ENCODE data around the gene UBR7.
"Not testable (repeated sequence)": the region's sequence is repeated elsewhere in the genome, so short reads cannot be mapped to it uniquely, and the experiment has no call there.

The UBR7 gene

GRCh38 chr14:93231129-93231979 is 24.3 kb downstream of the UBR7 start:
- TF ChIP-seq ZFX (IDR thresholded peaks at IDR 0.05) (no peak), CTCF (conservative IDR thresholded peaks at IDR 0.05) (no peak)
- no peak overlapping the region for H3K27ac ChIP-seq

GRCh38 chr14:93232159-93232558 is 25.1 kb downstream of the UBR7 start:
- no peak overlapping the region for H3K27ac ChIP-seq
- TF ChIP-seq ZFX (IDR thresholded peaks at IDR 0.05), result no peak

- not testable (repeated sequence) for H3K27ac ChIP-seq
Observed at GRCh38 chr14:93233078-93233477, 26.0 kb downstream of the UBR7 start.

- TF ChIP-seq ZFX (IDR thresholded peaks at IDR 0.05), result no peak
- TF ChIP-seq CTCF (conservative IDR thresholded peaks at IDR 0.05), result no peak
- no peak overlapping the region for H3K27ac ChIP-seq
Observed at GRCh38 chr14:93234798-93235197, 27.7 kb downstream of the UBR7 start.

- TF ChIP-seq CTCF (conservative IDR thresholded peaks at IDR 0.05) (no peak), ZFX (IDR thresholded peaks at IDR 0.05) (no peak)
- H3K27ac ChIP-seq, result no peak overlapping the region
Observed at GRCh38 chr14:93239869-93240677, 33.0 kb downstream of the UBR7 start.

GRCh38 chr14:93240678-93241000 is 33.6 kb downstream of the UBR7 start:
- H3K27ac ChIP-seq, result no peak overlapping the region

GRCh38 chr14:93245764-93246420 is 38.8 kb downstream of the UBR7 start:
- no peak for TF ChIP-seq CTCF (conservative IDR thresholded peaks at IDR 0.05)
- no peak for TF ChIP-seq ZFX (IDR thresholded peaks at IDR 0.05)

More at GRCh38 chr14:93240678-93241000, 33.6 kb downstream of the UBR7 start:
- no peak for TF ChIP-seq ZFX (IDR thresholded peaks at IDR 0.05)
- no peak for TF ChIP-seq CTCF (conservative IDR thresholded peaks at IDR 0.05)

GRCh38 chr14:93246534-93246933 is 39.5 kb downstream of the UBR7 start:
- TF ChIP-seq CTCF (conservative IDR thresholded peaks at IDR 0.05), result no peak
- no peak for TF ChIP-seq ZFX (IDR thresholded peaks at IDR 0.05)
- H3K27ac ChIP-seq, result no peak overlapping the region

More at GRCh38 chr14:93245764-93246420, 38.8 kb downstream of the UBR7 start:
- no peak overlapping the region for H3K27ac ChIP-seq
